H1 (cell line): Measurements from ENCODE around the gene TRABD2B. TPM values are rescaled to one million over a fixed set of nuclear protein-coding genes. Genes with fewer than 3 reads are reported as not detected.

Source experiments
- CBX8 ChIP-seq: fragments of 300-800, 300-1000 bp; sonication (generic); IDR thresholded peaks from 2 replicates; pipeline ENCODE4 v1.7.1; 2016; ENCODE audit warnings: low read depth, low read length, borderline replicate concordance
- NRF1 ChIP-seq: IDR thresholded peaks from 2 replicates; pipeline ENCODE4 v1.6.1; 2011; ENCODE audit warnings: mild to moderate bottlenecking, low read depth, low read length, improper control_type of control experiment
- SRF ChIP-seq: IDR thresholded peaks from 2 replicates; pipeline ENCODE4 v1.6.1; 2011; ENCODE audit warnings: mild to moderate bottlenecking, low read depth, low read length, moderate library complexity
- TBP ChIP-seq: IDR thresholded peaks from 2 replicates; pipeline ENCODE4 v1.6.1; 2011; ENCODE audit warnings: low read depth, low read length, improper control_type of control experiment
- TCF12 ChIP-seq: IDR thresholded peaks from 2 replicates; pipeline ENCODE4 v1.6.1; 2011; ENCODE audit warnings: low read depth, mild to moderate bottlenecking, low read length
- TEAD4 ChIP-seq: IDR thresholded peaks from 2 replicates; pipeline ENCODE4 v1.6.1; 2012; ENCODE audit warnings: low read depth, low read length, inconsistent platforms, mixed read lengths
- polyA plus RNA-seq, 7 experiments: library from polyadenylated mRNA; depleted of rRNA in 3 of 7; stranded (reverse) in 5 of 7; unstranded in 2 of 7; fragments of >200 nt in 5 of 7; fragments of 200-250 nt in 2 of 7; gene quantifications; 1 replicate in 5 of 7; 2 replicates in 1 of 7; 4 replicates in 1 of 7; pipeline versions ENCODE4 v1.2.1 to v1.2.3, GENCODE V29; 2011 to 2013; ENCODE audit warnings: missing spikeins in 2 of 7, mixed read lengths in 2 of 7
- total RNA-seq: library from RNA; stranded (reverse); fragmentation: NEBNext Ultra II Directional; extraction: Animal tissue kit (Norgen Biotek cat#: 25700); gene quantifications from 2 replicates; pipeline ENCODE4 v1.2.1, GENCODE V29; 2021
- TF ChIP-seq, protein P1 (sequence below): IDR thresholded peaks from 2 replicates; pipeline ENCODE4 v1.6.1; 2012; ENCODE audit warnings: inconsistent platforms

The TRABD2B gene
- total and polyA plus RNA-seq, 2 of the 8 experiments (the other 6 are each of a cell fraction or from before 2014, with no cell fraction given), result 0.95 to 3.4 TPM

DNA sequence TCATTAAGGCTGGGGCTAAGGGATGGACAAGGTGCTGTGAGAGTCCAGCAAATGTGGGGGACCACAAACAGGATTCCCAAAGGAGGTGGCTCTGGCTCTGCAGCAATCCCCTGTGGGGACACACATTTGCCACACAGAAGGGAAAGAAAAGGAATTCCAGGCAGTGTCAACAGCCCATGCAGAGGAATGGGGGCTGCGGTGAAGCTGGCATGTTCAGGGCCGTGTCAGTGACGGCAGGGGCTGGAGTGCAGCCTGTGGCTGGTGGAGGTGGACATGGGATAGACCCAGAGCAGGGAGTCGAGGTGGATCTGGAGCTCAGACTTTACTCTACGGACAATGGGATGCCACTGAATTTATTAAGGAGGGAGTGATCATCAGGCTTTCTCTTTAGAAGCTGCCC lies 183.2 kb downstream of the TRABD2B start (continued):
- TF ChIP-seq TEAD4 (no peak), CBX8 (no peak), SRF (no peak), TBP (no peak), NRF1 (no peak), TCF12 (no peak)
- TF ChIP-seq, protein P1, sequence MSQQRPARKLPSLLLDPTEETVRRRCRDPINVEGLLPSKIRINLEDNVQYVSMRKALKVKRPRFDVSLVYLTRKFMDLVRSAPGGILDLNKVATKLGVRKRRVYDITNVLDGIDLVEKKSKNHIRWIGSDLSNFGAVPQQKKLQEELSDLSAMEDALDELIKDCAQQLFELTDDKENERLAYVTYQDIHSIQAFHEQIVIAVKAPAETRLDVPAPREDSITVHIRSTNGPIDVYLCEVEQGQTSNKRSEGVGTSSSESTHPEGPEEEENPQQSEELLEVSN, result no peak
